Activated CD4-positive, alpha-beta T cell treated with anti-CD3 and anti-CD28 coated beads, Interleukin-2, Interleukin-6, amounts not matched to agents 100 ng/mL and 50 ng/mL, durations not matched to agents 16 hours and 8 hours (primary cell): ENCODE measurements around the gene TMEM88.
"Not testable (repeated sequence)": the region's sequence is repeated elsewhere in the genome, so short reads cannot be mapped to it uniquely, and the experiment has no call there.

Experiments
- DNase-seq: peaks from one replicate; pipeline ENCODE4 v3.0.0-alpha.2; 2020

Gene TMEM88

GRCh38 chr17:7857713-7858521 lies 3.1 kb downstream of the TMEM88 start, which contains the start of gene CYB5D1:
TSS of gene CYB5D1 (plus strand) at chr17:7858003. CDS start at chr17:7858135, 132 bp downstream.
- DNase-seq = peak; percentile 94

- peak; percentile 52 for DNase-seq
Measured at GRCh38 chr17:7858522-7858810, 3.6 kb downstream of the TMEM88 start.

GRCh38 chr17:7859028-7859427 lies 4.2 kb downstream of the TMEM88 start:
- DNase-seq = no peak

- DNase-seq = peak; percentile 56
Measured at GRCh38 chr17:7862692-7863437, 8.0 kb downstream of the TMEM88 start.

GRCh38 chr17:7864384-7864783 lies 9.5 kb downstream of the TMEM88 start:
- not testable (repeated sequence) for DNase-seq

- DNase-seq = no peak
Measured at GRCh38 chr17:7864995-7865650, 10.3 kb downstream of the TMEM88 start.

GRCh38 chr17:7867881-7868329 lies 13.0 kb downstream of the TMEM88 start:
- no peak for DNase-seq

GRCh38 chr17:7873051-7873450 lies 18.2 kb downstream of the TMEM88 start:
- DNase-seq = no peak

- no peak for DNase-seq
Measured at GRCh38 chr17:7875804-7876370, 21.0 kb downstream of the TMEM88 start.

GRCh38 chr17:7878234-7878633 lies 23.4 kb downstream of the TMEM88 start:
- no peak for DNase-seq

- DNase-seq = no peak
Measured at GRCh38 chr17:7880076-7880868, 25.4 kb downstream of the TMEM88 start.

GRCh38 chr17:7881276-7882054 lies 26.6 kb downstream of the TMEM88 start:
- no peak for DNase-seq

GRCh38 chr17:7882068-7882467 lies 27.2 kb downstream of the TMEM88 start:
- DNase-seq = no peak

- no peak for DNase-seq
Measured at GRCh38 chr17:7882629-7883028, 27.8 kb downstream of the TMEM88 start.

- peak; percentile 30 for DNase-seq
Measured at GRCh38 chr17:7883781-7884386, 29.0 kb downstream of the TMEM88 start.

- DNase-seq = peak; percentile 34
Measured at GRCh38 chr17:7884581-7885366, 29.9 kb downstream of the TMEM88 start.

GRCh38 chr17:7885367-7886226 lies 30.7 kb downstream of the TMEM88 start:
- DNase-seq = peak; percentile 61

GRCh38 chr17:7886227-7887037 lies 31.6 kb downstream of the TMEM88 start:
- DNase-seq = peak; percentile 49
